ENCODE results near the gene SOCS1. TPM values are rescaled to one million over a fixed set of nuclear protein-coding genes. Genes with fewer than 3 reads are reported as not detected.

SOCS1 gene
- total and polyA plus RNA-seq, 2 of the 8 experiments (the other 6 are each of a cell fraction or from before 2014, with no cell fraction given): 21.0 to 48.9 TPM

GRCh38 chr16:11251525-11252481 is 4.2 kb downstream of the SOCS1 start:
- Histone ChIP-seq H3K4ac (replicated peaks; ENCODE audit: insufficient read length, low read depth, low read length) (no peak overlapping the region), H4K20me1 (replicated peaks in 1 of 2; ENCODE audit: control insufficient read depth in 1 of 2, insufficient read depth in 2 of 2, low read length in 2 of 2) (peaks cover 11 to 22% of the 10 kb centered on the region in 2 experiments), H2BK12ac (ENCODE audit: low read depth, low read length) (no peak overlapping the region), H3K18ac (ENCODE audit: extremely low read depth, low read length) (no peak overlapping the region), H2BK15ac (ENCODE audit: low read length) (no peak overlapping the region), H2BK20ac (ENCODE audit: low read length) (no peak overlapping the region), H3K9ac (replicated peaks in 1 of 4; ENCODE audit: extremely low read depth in 1 of 4, low read depth in 3 of 4, low read length in 3 of 4) (no peak overlapping the region), H4K8ac (ENCODE audit: extremely low read depth, insufficient read depth, low read length) (no peak overlapping the region), H3K79me2 (ENCODE audit: control insufficient read depth in 1 of 2, insufficient read depth in 2 of 2, low read length in 2 of 2) (peaks cover 0 to 28% of the 10 kb centered on the region in 2 experiments; a peak in 2 of 4 replicates), H3K23me2 (ENCODE audit: low read depth, low read length) (peaks cover 11% of the 10 kb centered on the region; the same call in 1 of the 2 replicates), H3K27ac (ENCODE audit: low read depth, low read length) (no peak overlapping the region), H4K91ac (replicated peaks; ENCODE audit: insufficient read length, low read length) (no peak overlapping the region), H3K23ac (ENCODE audit: insufficient read length) (no peak overlapping the region), H3K36me3 (ENCODE audit: control insufficient read depth in 2 of 4, insufficient read depth in 4 of 4, low read length in 3 of 4) (peaks cover 0 to 8% (median 5%) of the 10 kb centered on the region in 4 experiments; a peak in 5 of 8 replicates), H2BK120ac (replicated peaks; ENCODE audit: low read depth, low read length) (no peak overlapping the region), H3K4me2 (ENCODE audit: insufficient read depth in 1 of 2, low read depth in 2 of 2, low read length in 2 of 2) (peak overlapping the region in 1 of 2 experiments; percentile 6; a peak in 1 of 4 replicates), H3K14ac (ENCODE audit: insufficient read length) (no peak overlapping the region), H3K4me3 (ENCODE audit: extremely low read depth in 1 of 4, insufficient read depth in 2 of 4, low read depth in 3 of 4, low read length in 4 of 4) (no peak overlapping the region), H4K5ac (ENCODE audit: insufficient read length, low read depth, low read length) (no peak overlapping the region), H2AFZ (ENCODE audit: low read length) (no peak overlapping the region), H3K79me1 (ENCODE audit: low read depth, low read length) (peaks cover 4% of the 10 kb centered on the region), H2AK5ac (ENCODE audit: low read depth, low read length) (no peak overlapping the region), H2BK5ac (ENCODE audit: low read depth, low read length) (no peak overlapping the region), H3K4me1 (replicated peaks in 1 of 4; ENCODE audit: control insufficient read depth in 3 of 4, insufficient read depth in 4 of 4, low read length in 3 of 4) (peaks cover 0 to 15% (median 7%) of the 10 kb centered on the region in 4 experiments; a peak in 5 of 7 replicates), H3K56ac (replicated peaks; ENCODE audit: insufficient read length, low read depth, low read length) (no peak overlapping the region), H3K9me3 (ENCODE audit: insufficient read depth in 2 of 2, low read depth in 1 of 2, low read length in 1 of 2) (no peaks in the 10 kb centered on the region), H3K27me3 (replicated peaks in 1 of 4; ENCODE audit: control insufficient read depth in 3 of 4, extremely low read depth in 1 of 4, insufficient read depth in 3 of 4, low read length in 3 of 4) (no peaks in the 10 kb centered on the region; a peak in 1 of 7 replicates)
- 84% methylated on average over 18 of the region's 18 CpGs; no CpG with 5 or more reads in 1 of the 2 experiments for WGBS, 2 experiments (ENCODE audit: extremely low coverage in 1 of 2, insufficient coverage in 1 of 2, insufficient read length in 1 of 2, insufficient replicate concordance in 2 of 2, low coverage in 1 of 2, low lambda C conversion rate in 2 of 2, missing lambda C conversion rate in 1 of 2)
- TF ChIP-seq MAX (IDR thresholded peaks at IDR 0.05): no peak
- TF ChIP-seq POLR2AphosphoS5 (IDR thresholded peaks at IDR 0.05; ENCODE audit: low read depth, low read length): peak; percentile 2
- TF ChIP-seq POLR2A (IDR thresholded peaks at IDR 0.05; ENCODE audit: control extremely low read depth in 1 of 2, low read depth in 2 of 2, low read length in 2 of 2): peak in 1 of 2 experiments; percentile 21; a peak in 1 of 3 replicates
- no peak for TF ChIP-seq CTCF (IDR thresholded peaks at IDR 0.05; ENCODE audit: control extremely low read depth in 1 of 3, insufficient read depth in 1 of 3, low read depth in 1 of 3, low read length in 3 of 3)
- no peak for TF ChIP-seq GTF2F1 (IDR thresholded peaks at IDR 0.05; ENCODE audit: borderline replicate concordance, low read depth, low read length)
- TF ChIP-seq TAF7 (optimal IDR thresholded peaks at IDR 0.05; ENCODE audit: borderline replicate concordance, low read depth, low read length): no peak
- TF ChIP-seq ZNF274 (IDR thresholded peaks at IDR 0.05; ENCODE audit: borderline replicate concordance, extremely low read depth, low read length): no peak
- no peak for TF ChIP-seq YY1 (IDR thresholded peaks at IDR 0.05; ENCODE audit: low read depth, low read length)
- ChIA-PET CTCF (ENCODE audit: partially characterized antibody) (interaction anchor here (0.6 to 1.9 kb wide), 11 partner anchors 10 to 288 kb away, joined by 3 to 7 read pairs (median 3); no protein-coding TSS in a partner anchor), POLR2A (ENCODE audit: partially characterized antibody) (interaction anchor here (0.8 to 1.7 kb wide), 21 partner anchors 9 to 281 kb away, joined by 3 to 10 read pairs (median 4); no protein-coding TSS in a partner anchor)
- DNase-seq (ENCODE audit: low read depth in 1 of 2, low spot score in 2 of 2) (no peak), FAIRE-seq (no peak)

Data from H1 (cell line).